Right ventricle myocardium inferior (tissue), 1 donor: ENCODE data around the gene PPM1A. TPM values are rescaled to one million over a fixed set of nuclear protein-coding genes. Genes with fewer than 3 reads are reported as not detected.
"Not testable (repeated sequence)": the region's sequence is repeated elsewhere in the genome, so short reads cannot be mapped to it uniquely, and the experiment has no call there.

Source experiments
- ATAC-seq: fragments of 200-7000 bp; cut with Tn5 transposase; one replicate; pipeline ENCODE4 v1.9.1; 2020; ENCODE audit warnings: mild to moderate bottlenecking, moderate library complexity
- DNase-seq: peaks from one replicate; pipeline ENCODE4 v3.0.0; 2021; ENCODE audit errors: missing footprints
- intact Hi-C: fragments of 100-400 bp; cut with DNase I; formaldehyde crosslinking; loops from one replicate; pipeline ENCODE4 v1.11.0; 2022
- total RNA-seq: library from RNA; stranded (reverse); fragmentation: NEBNext Ultra II Directional; extraction: Animal tissue kit (Norgen Biotek cat#: 25700); gene quantifications from one replicate; pipeline ENCODE4 v1.2.1, GENCODE V29; 2021
- donor health status: DM: no; HTN: yes; CAD: no; lungs with severe emphysema.

Gene PPM1A
- total RNA-seq, 1 donor from 2014 or later = 119 TPM

GRCh38 chr14:60301685-60302084, 52.7 kb downstream of the PPM1A start:
- no peak for DNase-seq
- peak; percentile 29 for ATAC-seq
- intact Hi-C loops = loop anchor here (5.0 to 10.0 kb wide), 2 partner anchors 49 to 87 kb away; no protein-coding TSS in a partner anchor

GRCh38 chr14:60302663-60303062, 53.6 kb downstream of the PPM1A start:
- intact Hi-C loops = loop anchor here (5.0 to 10.0 kb wide), 2 partner anchors 50 to 88 kb away; no protein-coding TSS in a partner anchor
- no peak for ATAC-seq
- no peak for DNase-seq

GRCh38 chr14:60303745-60304144, 54.7 kb downstream of the PPM1A start:
- no peak for DNase-seq
- intact Hi-C loops = loop anchor here (5.0 to 10.0 kb wide), 2 partner anchors 51 to 89 kb away; no protein-coding TSS in a partner anchor
- ATAC-seq = peak; percentile 91

- DNase-seq (no peak), ATAC-seq (peak; percentile 72)
- intact Hi-C loops = loop anchor here (5.0 to 10.0 kb wide), 2 partner anchors 52 to 90 kb away; no protein-coding TSS in a partner anchor
Observed at GRCh38 chr14:60304509-60304908, 55.5 kb downstream of the PPM1A start.

- DNase-seq (no peak), ATAC-seq (no peak)
- intact Hi-C loops = loop anchor here (10.0 kb wide), 1 partner anchor 95 kb away; no protein-coding TSS in a partner anchor
Observed at GRCh38 chr14:60309867-60310552, 61.0 kb downstream of the PPM1A start.

- ATAC-seq (no peak), DNase-seq (no peak)
- intact Hi-C loops = no loop called here
Observed at GRCh38 chr14:60311417-60311816, 62.4 kb downstream of the PPM1A start.

- no peak for DNase-seq
- intact Hi-C loops = no loop called here
Observed at GRCh38 chr14:60313093-60313492, 64.1 kb downstream of the PPM1A start.

GRCh38 chr14:60315196-60315990, 66.4 kb downstream of the PPM1A start:
- ATAC-seq (no peak), DNase-seq (no peak)
- intact Hi-C loops = no loop called here

More at GRCh38 chr14:60313093-60313492, 64.1 kb downstream of the PPM1A start:
- no peak for ATAC-seq

GRCh38 chr14:60317609-60318008, 68.6 kb downstream of the PPM1A start:
- ATAC-seq = no peak
- no peak for DNase-seq

GRCh38 chr14:60320860-60321259, 71.8 kb downstream of the PPM1A start:
- ATAC-seq, DNase-seq, intact Hi-C loops: not testable (repeated sequence)

More at GRCh38 chr14:60317609-60318008, 68.6 kb downstream of the PPM1A start:
- intact Hi-C loops = no loop called here

GRCh38 chr14:60323199-60323896, 74.3 kb downstream of the PPM1A start:
- no peak for DNase-seq
- no peak for ATAC-seq

GRCh38 chr14:60324837-60325236, 75.8 kb downstream of the PPM1A start:
- ATAC-seq (no peak), DNase-seq (no peak)
- intact Hi-C loops = loop anchor here (5.0 kb wide), 2 partner anchors 73 to 113 kb away; no protein-coding TSS in a partner anchor

More at GRCh38 chr14:60323199-60323896, 74.3 kb downstream of the PPM1A start:
- intact Hi-C loops = no loop called here

- intact Hi-C loops = loop anchor here (5.0 kb wide), 2 partner anchors 74 to 114 kb away; no protein-coding TSS in a partner anchor
- ATAC-seq = no peak
Observed at GRCh38 chr14:60326274-60326673, 77.3 kb downstream of the PPM1A start.

GRCh38 chr14:60327447-60328331, 78.7 kb downstream of the PPM1A start:
- DNase-seq (peak; percentile 67), ATAC-seq (peak; percentile 69)
- intact Hi-C loops = loop anchor here (5.0 kb wide), 2 partner anchors 75 to 115 kb away; no protein-coding TSS in a partner anchor

More at GRCh38 chr14:60326274-60326673, 77.3 kb downstream of the PPM1A start:
- no peak for DNase-seq

GRCh38 chr14:60328583-60328982, 79.6 kb downstream of the PPM1A start:
- intact Hi-C loops = loop anchor here (5.0 kb wide), 2 partner anchors 76 to 116 kb away; no protein-coding TSS in a partner anchor
- ATAC-seq (no peak), DNase-seq (no peak)

GRCh38 chr14:60329274-60329673, 80.3 kb downstream of the PPM1A start:
- intact Hi-C loops = loop anchor here (5.0 kb wide), 2 partner anchors 77 to 117 kb away; no protein-coding TSS in a partner anchor
- ATAC-seq (no peak), DNase-seq (no peak)

- ATAC-seq (peak; percentile 43), DNase-seq (peak; percentile 58)
- intact Hi-C loops = no loop called here
Observed at GRCh38 chr14:60331201-60332045, 82.4 kb downstream of the PPM1A start.
